Effector CD8-positive, alpha-beta T cell (primary cell): ENCODE data around the gene LIN54.
"Not testable (repeated sequence)": the region's sequence is repeated elsewhere in the genome, so short reads cannot be mapped to it uniquely, and the experiment has no call there.

Experiments
- DNase-seq: peaks from one replicate; lab custom pipeline; 2025; lab: John Stamatoyannopoulos, UW

The LIN54 gene

GRCh38 chr4:82939414-82939813 lies 71.2 kb downstream of the LIN54 start:
- DNase-seq: no peak

GRCh38 chr4:82934441-82934840 lies 76.2 kb downstream of the LIN54 start:
- DNase-seq: no peak

- DNase-seq: no peak
These were observed 79.5 kb downstream of the LIN54 start for GRCh38 chr4:82930848-82931755.

GRCh38 chr4:82921795-82922194 lies 88.8 kb downstream of the LIN54 start:
- DNase-seq: no peak

- no peak for DNase-seq
These were observed 91.2 kb downstream of the LIN54 start for GRCh38 chr4:82919386-82919785.

- no peak for DNase-seq
These were observed 92.5 kb downstream of the LIN54 start for GRCh38 chr4:82918091-82918490.

- DNase-seq: not testable (repeated sequence)
These were observed 96.7 kb downstream of the LIN54 start for GRCh38 chr4:82913968-82914367.

- no peak for DNase-seq
These were observed 97.3 kb downstream of the LIN54 start for GRCh38 chr4:82913305-82913704.

GRCh38 chr4:82909326-82909725 lies 101.3 kb downstream of the LIN54 start:
- DNase-seq: no peak

GRCh38 chr4:82906469-82906868 lies 104.2 kb downstream of the LIN54 start:
- no peak for DNase-seq

- DNase-seq: no peak
These were observed 105.4 kb downstream of the LIN54 start for GRCh38 chr4:82905205-82905604.

- no peak for DNase-seq
These were observed 106.9 kb downstream of the LIN54 start for GRCh38 chr4:82903737-82904136.

GRCh38 chr4:82901183-82901718 lies 109.4 kb downstream of the LIN54 start:
- no peak for DNase-seq

GRCh38 chr4:82900411-82901182 lies 110.0 kb downstream of the LIN54 start, which contains the start of gene THAP9:
TSS of gene THAP9 (plus strand) at chr4:82900735. CDS start at chr4:82900803, 68 bp downstream.
- peak; percentile 97 for DNase-seq

GRCh38 chr4:82900066-82900410 lies 110.6 kb downstream of the LIN54 start:
- no peak for DNase-seq

- no peak for DNase-seq
These were observed 111.1 kb downstream of the LIN54 start for GRCh38 chr4:82899374-82900065.

- DNase-seq: no peak
These were observed 112.0 kb downstream of the LIN54 start for GRCh38 chr4:82898322-82899243.

- DNase-seq: no peak
These were observed 113.9 kb downstream of the LIN54 start for GRCh38 chr4:82896755-82897154.

GRCh38 chr4:82893942-82894341 lies 116.7 kb downstream of the LIN54 start:
- DNase-seq: no peak

GRCh38 chr4:82892467-82892802 lies 118.2 kb downstream of the LIN54 start:
- DNase-seq: no peak
